SU-DHL-6 (cell line): ENCODE data around the gene FANCI.

Source experiments
- H2AFZ ChIP-seq: fragments of 200-600 bp; sonication (generic); 2 replicates; pipeline ENCODE4 v1.6.1; 2014; ENCODE audit warnings: low read depth, mild to moderate bottlenecking, moderate library complexity, mixed read lengths, antibody characterized with exemption, low read length; ENCODE audit not compliant: severe bottlenecking
- H3F3A ChIP-seq: fragments of 200-600 bp; shearing (Covaris generic); 2 replicates; pipeline ENCODE4 v1.6.0; 2016; ENCODE audit warnings: antibody characterized with exemption, mild to moderate bottlenecking; ENCODE audit not compliant: insufficient read depth
- H3K27ac ChIP-seq: fragments of 200-600 bp; sonication (generic); 2 replicates; pipeline ENCODE4 v1.5.1; 2016; ENCODE audit warnings: low read depth, mild to moderate bottlenecking, low read length, moderate library complexity, mixed read lengths
- H3K27me3 ChIP-seq: fragments of 200-600 bp; sonication (generic), shearing (Covaris generic); 2 replicates; pipeline ENCODE4 v1.6.0; 2014; ENCODE audit warnings: mild to moderate bottlenecking, low read length
- H3K36me3 ChIP-seq: fragments of 200-600 bp; sonication (generic); 2 replicates; pipeline ENCODE4 v1.6.1; 2014; ENCODE audit warnings: mild to moderate bottlenecking, low read length, mixed read lengths
- H3K4me2 ChIP-seq: fragments of 300-600, 200-600 bp; shearing (Covaris generic), sonication (generic); 2 replicates; pipeline ENCODE4 v1.6.0; 2014; ENCODE audit warnings: low read length, low read depth, mild to moderate bottlenecking; ENCODE audit not compliant: poor library complexity, severe bottlenecking
- H3K4me3 ChIP-seq: fragments of 200-600 bp; sonication (generic); 2 replicates; pipeline ENCODE4 v1.5.1; 2014; ENCODE audit warnings: antibody characterized with exemption, low read length, mild to moderate bottlenecking, mixed read lengths; ENCODE audit not compliant: insufficient read depth, poor library complexity, severe bottlenecking
- H3K79me2 ChIP-seq: fragments of 200-600 bp; sonication (generic); 2 replicates; pipeline ENCODE4 v1.6.1; 2014; ENCODE audit warnings: mild to moderate bottlenecking, low read length, moderate library complexity; ENCODE audit not compliant: insufficient read depth
- H3K9ac ChIP-seq: fragments of 200-600 bp; sonication (generic); 2 replicates; pipeline ENCODE4 v1.7.0; 2014; ENCODE audit warnings: mild to moderate bottlenecking, low read length
- H3K9me2 ChIP-seq: fragments of 200-600 bp; sonication (generic); replicated peaks from 2 replicates; pipeline ENCODE4 v1.6.1; 2014; ENCODE audit warnings: low read length; ENCODE audit not compliant: insufficient read depth
- H3K9me3 ChIP-seq: fragments of 200-600 bp; sonication (generic); 2 replicates; pipeline ENCODE4 v1.6.1; 2014; ENCODE audit warnings: low read length, mixed read lengths; ENCODE audit not compliant: insufficient read depth
- H4K20me1 ChIP-seq: fragments of 200-600 bp; sonication (generic); 2 replicates; pipeline ENCODE4 v1.6.1; 2014; ENCODE audit warnings: low read depth, mild to moderate bottlenecking, antibody characterized with exemption, low read length, moderate library complexity, mixed read lengths
- EZH2phosphoT487 ChIP-seq: fragments of 200-600 bp; sonication (generic), shearing (Covaris generic); conservative IDR thresholded peaks from 2 replicates; pipeline ENCODE4 v1.6.1; 2018; ENCODE audit warnings: mild to moderate bottlenecking, antibody characterized with exemption, low read length, moderate library complexity, mixed read lengths
- TF ChIP-seq, protein P1 (sequence below): fragments of 200-600 bp; sonication (generic); IDR thresholded peaks from one replicate; pipeline ENCODE4 v1.5.1; 2017; ENCODE audit warnings: antibody characterized with exemption, mild to moderate bottlenecking, low read length, moderate library complexity; ENCODE audit not compliant: insufficient read depth, poor library complexity, severe bottlenecking

Gene FANCI

DNA sequence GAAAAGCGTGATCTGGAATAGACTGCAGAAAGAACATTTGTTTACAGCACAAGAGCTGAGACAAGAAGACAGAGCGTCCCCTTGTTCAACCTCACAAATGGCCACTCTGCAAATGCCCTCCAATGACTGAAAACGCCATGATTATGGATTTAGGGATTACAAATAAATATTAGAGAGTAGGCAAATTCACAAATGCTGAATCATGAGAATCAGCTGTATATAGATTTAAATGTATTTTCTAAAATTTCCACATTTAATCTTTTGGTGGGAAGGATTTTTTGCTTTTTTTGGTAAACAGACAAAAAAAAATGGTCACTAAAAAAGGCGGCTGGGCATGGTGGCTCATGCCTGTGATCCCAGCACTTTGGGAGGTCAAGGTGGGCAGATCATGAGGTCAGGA, 101.5 kb downstream of the FANCI start:
- no peak overlapping the region for H3K4me2 ChIP-seq
- no peak for TF ChIP-seq EZH2phosphoT487
- TF ChIP-seq, protein P1, sequence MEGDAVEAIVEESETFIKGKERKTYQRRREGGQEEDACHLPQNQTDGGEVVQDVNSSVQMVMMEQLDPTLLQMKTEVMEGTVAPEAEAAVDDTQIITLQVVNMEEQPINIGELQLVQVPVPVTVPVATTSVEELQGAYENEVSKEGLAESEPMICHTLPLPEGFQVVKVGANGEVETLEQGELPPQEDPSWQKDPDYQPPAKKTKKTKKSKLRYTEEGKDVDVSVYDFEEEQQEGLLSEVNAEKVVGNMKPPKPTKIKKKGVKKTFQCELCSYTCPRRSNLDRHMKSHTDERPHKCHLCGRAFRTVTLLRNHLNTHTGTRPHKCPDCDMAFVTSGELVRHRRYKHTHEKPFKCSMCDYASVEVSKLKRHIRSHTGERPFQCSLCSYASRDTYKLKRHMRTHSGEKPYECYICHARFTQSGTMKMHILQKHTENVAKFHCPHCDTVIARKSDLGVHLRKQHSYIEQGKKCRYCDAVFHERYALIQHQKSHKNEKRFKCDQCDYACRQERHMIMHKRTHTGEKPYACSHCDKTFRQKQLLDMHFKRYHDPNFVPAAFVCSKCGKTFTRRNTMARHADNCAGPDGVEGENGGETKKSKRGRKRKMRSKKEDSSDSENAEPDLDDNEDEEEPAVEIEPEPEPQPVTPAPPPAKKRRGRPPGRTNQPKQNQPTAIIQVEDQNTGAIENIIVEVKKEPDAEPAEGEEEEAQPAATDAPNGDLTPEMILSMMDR = no peak
- no peaks in the 10 kb centered on the region for H3K9me3 ChIP-seq
- no peak overlapping the region for H3K27ac ChIP-seq
- no peaks in the 10 kb centered on the region for H3K36me3 ChIP-seq
- H3K79me2 ChIP-seq = no peaks in the 10 kb centered on the region
- H3F3A ChIP-seq = no peaks in the 10 kb centered on the region
- H4K20me1 ChIP-seq = no peaks in the 10 kb centered on the region
- no peaks in the 10 kb centered on the region for H3K9me2 ChIP-seq
- H3K4me3 ChIP-seq = no peak overlapping the region
- H3K27me3 ChIP-seq = no peaks in the 10 kb centered on the region
- no peak overlapping the region for H3K9ac ChIP-seq
- no peak overlapping the region for H2AFZ ChIP-seq

DNA sequence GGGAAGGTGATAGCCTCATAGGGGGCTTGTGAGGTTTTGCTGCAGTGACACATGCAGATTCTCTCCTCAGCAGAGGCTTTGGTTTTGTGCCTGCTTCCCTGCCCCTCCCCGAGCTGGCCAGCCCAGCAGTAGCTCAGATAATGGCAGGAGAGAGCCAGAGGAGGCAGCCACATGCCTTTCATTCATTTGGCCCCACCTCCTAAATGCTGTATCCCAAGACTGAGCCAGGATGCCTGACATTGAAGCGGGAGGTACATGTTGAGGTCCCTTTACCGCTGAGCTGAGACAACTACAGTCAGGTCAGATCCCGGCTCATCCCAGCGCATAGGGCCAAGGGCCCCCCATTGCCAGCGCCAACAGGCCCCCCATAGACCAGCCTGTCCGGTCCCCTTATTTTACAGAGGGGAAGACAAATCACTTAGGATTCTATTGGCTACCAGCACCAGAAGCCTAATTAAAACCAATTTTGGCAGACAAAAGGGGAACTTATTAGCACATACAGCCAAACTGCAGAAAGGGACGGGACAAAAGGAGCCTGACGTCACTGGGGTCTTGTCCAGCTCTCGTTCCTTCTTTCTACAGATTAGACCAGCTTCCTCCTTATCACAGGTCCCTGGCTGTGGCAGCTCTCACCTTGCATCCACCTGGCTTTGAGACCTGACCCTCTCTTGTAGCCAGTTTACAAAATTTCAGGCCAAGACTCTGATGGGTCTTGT, 102.9 kb downstream of the FANCI start:
- H3K9me3 ChIP-seq = no peaks in the 10 kb centered on the region
- H2AFZ ChIP-seq = no peak overlapping the region
- no peak overlapping the region for H3K9ac ChIP-seq
- H3K27ac ChIP-seq = no peak overlapping the region
- TF ChIP-seq, protein P1 = no peak
- TF ChIP-seq EZH2phosphoT487 = no peak
- no peaks in the 10 kb centered on the region for H3F3A ChIP-seq
- H3K4me2 ChIP-seq = no peak overlapping the region
- no peak overlapping the region for H3K4me3 ChIP-seq
- no peaks in the 10 kb centered on the region for H4K20me1 ChIP-seq
- no peaks in the 10 kb centered on the region for H3K36me3 ChIP-seq
- H3K9me2 ChIP-seq = no peaks in the 10 kb centered on the region
- no peaks in the 10 kb centered on the region for H3K79me2 ChIP-seq
- H3K27me3 ChIP-seq = no peaks in the 10 kb centered on the region

DNA sequence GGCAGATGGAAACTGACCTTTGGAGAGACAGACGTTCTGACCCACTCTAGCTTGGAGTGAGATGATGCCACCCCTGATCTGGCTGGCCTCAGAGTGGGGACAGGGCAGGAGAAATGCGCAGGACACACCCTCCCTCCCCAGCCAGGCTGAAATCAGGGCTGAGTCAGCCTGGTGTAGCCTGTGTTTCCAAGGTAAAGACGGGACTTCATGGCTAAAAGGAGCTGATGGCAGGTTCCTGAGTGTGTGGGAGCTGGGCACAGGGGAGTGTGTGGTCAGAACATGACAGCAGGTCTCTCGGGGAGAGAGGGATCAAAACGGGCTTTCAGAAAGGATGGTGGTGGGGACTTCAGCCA, 105.4 kb downstream of the FANCI start:
- Histone ChIP-seq H3K27me3 (no peaks in the 10 kb centered on the region), H3K9ac (no peak overlapping the region), H2AFZ (no peak overlapping the region), H3K9me2 (no peaks in the 10 kb centered on the region), H3K4me2 (no peak overlapping the region), H4K20me1 (no peaks in the 10 kb centered on the region), H3K79me2 (no peaks in the 10 kb centered on the region), H3K9me3 (no peaks in the 10 kb centered on the region), H3K4me3 (no peak overlapping the region), H3F3A (no peaks in the 10 kb centered on the region), H3K36me3 (no peaks in the 10 kb centered on the region), H3K27ac (no peak overlapping the region)
- TF ChIP-seq, protein P1 = no peak
- TF ChIP-seq EZH2phosphoT487 = no peak
